Fibroblast of gingiva (primary cell): ENCODE results near the gene DIO2.

Experiments used
- DNase-seq: peaks from one replicate; pipeline ENCODE4 v3.0.0-alpha.2; 2011; ENCODE audit warnings: low read depth

The DIO2 gene

DNA sequence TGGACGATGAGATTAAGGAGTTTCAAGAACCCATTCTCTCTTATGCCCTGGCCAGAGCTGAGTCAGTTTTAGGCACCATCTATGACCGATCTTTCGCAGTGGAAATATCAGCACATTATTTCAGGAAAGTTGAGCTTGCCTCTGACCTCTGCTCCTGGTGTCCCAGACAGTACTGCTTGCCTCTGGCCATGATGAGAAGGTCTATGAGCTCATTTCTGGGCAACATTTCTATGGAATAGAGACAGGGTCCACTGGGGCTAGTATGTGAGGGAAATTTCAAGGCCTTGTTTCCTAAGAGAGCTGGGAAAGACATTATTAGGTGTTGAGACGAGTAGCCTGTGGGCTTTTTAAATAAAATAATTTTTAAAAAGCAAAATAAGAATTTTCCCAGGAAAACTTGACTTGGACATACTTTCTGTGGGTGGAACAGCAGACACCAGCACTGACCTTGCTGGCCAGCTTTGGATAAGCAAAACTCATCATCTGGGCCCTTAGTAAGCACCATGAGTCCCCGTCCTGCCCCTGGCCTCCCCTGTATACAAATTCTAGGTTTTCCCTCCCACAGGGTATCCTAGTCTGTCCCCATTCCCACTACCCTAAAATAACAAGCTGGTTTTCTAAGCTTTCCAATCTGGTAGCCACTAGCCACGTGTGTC is 43.4 kb downstream of the DIO2 start:
- DNase-seq = no peak

DNA sequence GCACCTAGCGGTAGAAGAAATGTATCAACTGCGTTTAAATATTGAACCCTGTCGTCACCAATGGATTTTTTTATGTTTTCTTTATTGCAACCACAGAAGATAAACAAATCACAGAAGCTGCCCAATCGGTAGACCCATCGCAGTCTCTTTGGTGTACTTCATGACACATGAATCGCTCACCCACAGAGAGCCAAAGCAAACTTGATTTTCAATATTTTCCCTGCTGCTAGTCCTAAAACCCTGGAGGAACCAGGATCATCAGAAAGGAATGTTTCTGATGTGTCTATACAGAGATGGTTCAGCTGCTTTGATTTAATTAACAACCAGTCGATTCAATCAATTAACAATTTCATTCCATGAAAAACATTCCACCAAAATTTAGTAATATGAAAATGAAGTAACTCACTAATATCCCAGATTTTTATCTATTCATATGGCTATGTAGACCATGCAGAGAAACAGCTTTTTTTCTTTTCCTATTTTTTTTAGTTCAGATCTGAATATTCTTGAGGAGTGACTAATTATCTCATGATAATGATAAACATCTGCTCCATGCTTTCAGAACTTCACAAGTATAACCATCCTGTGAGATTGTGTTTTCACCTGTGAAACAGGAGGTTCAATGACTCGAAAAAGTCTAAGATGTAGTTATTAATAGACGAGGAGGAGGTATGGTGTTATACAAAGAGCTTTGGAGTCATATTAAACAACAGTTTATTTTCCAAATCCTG is 46.1 kb downstream of the DIO2 start:
- DNase-seq = peak; percentile 2

DNA sequence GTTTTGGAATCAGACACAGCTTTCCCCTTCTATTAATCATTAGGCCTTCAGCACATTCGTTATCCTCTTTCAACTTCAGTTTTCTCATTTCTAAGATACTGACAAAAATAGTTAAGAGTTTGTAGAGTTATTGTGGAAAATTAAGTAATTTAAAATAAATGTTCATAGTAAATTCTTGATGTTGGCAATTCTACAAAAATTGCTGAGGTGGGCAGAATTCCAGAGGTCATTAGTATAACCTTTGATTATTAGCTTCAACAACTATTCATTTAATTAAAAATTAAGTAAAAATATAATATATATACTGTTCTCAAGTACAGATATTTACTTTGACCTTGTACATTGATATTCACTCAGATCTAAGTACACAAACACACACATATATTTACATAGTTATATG is 58.5 kb downstream of the DIO2 start:
- DNase-seq = no peak

DNA sequence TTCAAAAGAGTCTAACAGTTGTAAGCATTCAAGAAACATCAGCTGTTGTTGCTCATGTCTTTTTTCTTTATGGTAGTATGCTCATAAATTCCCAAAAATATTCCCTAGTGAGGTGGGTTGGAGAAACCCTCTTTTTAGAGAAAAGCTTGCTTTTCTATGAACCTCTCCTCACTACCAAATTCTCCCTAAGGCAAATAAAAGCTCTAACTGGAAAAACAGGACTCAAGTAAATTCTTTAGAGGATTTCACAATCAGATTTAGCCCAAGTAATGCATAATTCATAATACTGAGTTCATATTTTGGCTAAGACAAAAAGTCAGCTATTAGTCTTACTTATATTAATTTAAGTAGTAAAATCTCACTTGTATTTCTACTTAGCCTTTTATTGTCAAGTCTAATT is 59.1 kb downstream of the DIO2 start:
- no peak for DNase-seq

DNA sequence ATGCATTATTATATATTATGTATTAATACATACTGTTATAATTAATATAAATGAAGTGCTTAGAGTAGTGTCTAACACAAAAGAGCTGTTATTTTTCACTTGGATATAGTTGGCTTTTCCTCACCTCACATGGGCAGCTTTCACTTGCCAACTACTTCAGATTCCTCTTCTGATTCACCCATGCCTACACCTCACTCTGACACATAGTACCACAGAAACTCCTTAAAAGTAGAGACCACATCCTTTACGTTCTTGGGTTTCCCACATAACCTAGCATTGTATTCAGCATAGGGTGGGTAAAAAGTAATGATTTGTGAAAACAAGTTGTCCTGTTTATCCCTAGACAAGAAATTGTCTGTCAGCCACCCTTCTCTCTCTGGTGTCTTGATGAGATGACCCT is 61.0 kb downstream of the DIO2 start:
- DNase-seq = no peak
